HG03108 (cell line): Measurements from ENCODE around the gene CSMD2.
"Not testable (repeated sequence)": the region's sequence is repeated elsewhere in the genome, so short reads cannot be mapped to it uniquely, and the experiment has no call there.

Experiments
- ATAC-seq: cut with Tn5 transposase; IDR thresholded peaks from one replicate; pipeline ENCODE4 v1.9.1; 2021; ENCODE audit warnings: moderate library complexity; ENCODE audit not compliant: unreplicated experiment

CSMD2 gene

DNA sequence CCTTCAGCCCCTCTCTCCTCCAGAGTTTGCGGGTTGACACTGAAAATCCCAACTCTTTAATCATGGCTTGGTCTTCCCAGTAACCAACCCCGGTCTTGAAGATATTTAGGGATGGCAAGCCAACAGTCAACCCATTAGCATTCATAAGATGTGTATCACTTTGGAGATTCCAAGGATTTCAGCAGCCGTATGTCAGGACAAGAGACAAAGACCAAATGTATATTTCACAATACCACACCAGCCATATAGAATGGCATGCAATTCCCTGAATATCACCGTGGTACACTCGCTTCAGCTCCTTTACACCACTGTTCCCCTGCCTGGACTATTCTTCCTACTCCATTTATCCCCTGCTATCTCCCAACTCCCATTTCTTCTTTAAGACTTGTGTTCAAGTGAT, 109.2 kb downstream of the CSMD2 start:
- ATAC-seq: no peak

DNA sequence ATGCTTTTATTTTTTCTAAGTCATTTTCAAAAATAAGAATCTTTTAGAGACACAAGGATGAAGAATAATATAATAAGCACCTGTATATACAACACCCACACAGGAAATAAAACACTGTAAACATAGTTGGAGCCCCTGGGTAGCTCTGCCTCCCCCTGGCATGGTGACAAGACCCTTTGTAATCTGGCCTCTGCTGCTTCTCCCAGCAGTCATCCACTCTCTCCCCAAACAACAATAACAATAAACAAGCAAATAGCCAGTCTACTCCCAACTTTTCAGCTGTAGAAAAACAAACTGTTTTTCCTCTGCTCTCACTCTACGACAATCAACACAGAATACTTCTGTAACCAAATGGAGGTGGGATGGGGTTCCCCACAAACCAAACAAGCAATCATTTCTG, 110.1 kb downstream of the CSMD2 start:
- ATAC-seq: no peak

DNA sequence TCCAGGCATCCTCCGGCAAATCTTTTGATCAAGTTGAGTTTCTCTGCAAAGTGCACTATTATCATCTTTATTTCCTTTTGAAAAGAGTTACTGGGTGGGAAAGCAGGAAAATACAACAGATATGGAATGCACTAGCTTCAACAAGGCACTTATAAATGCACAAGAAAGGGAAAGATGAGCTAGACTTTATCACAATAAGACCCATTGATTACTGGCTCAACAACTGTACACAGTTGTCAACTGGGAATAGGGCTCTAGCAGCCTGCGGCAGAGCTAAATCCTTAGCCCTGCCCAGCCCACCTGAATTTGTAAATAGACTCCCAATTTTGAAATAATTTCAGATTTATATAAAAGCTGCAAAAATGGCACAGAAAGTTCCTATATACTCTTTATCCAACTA, 111.4 kb downstream of the CSMD2 start:
- ATAC-seq: no peak

DNA sequence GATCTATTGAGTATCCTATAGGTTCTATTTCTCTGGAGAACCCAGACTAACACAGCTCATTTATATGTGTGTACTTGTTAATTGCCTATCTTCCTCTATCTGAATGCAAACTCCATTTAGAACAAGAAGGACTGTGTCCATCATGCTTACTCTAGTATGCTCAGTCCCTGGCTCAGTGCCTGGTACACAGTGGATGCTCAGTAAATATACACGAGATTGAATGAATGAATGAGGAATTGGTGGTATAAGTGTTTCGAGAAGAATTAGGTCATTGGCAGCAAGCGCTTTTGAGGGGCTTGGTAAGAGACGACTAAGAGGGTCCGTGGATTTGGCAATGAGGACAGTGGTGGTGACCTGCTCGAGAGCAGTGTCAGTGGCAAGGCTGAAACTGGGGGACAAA, 112.5 kb downstream of the CSMD2 start:
- no peak for ATAC-seq

DNA sequence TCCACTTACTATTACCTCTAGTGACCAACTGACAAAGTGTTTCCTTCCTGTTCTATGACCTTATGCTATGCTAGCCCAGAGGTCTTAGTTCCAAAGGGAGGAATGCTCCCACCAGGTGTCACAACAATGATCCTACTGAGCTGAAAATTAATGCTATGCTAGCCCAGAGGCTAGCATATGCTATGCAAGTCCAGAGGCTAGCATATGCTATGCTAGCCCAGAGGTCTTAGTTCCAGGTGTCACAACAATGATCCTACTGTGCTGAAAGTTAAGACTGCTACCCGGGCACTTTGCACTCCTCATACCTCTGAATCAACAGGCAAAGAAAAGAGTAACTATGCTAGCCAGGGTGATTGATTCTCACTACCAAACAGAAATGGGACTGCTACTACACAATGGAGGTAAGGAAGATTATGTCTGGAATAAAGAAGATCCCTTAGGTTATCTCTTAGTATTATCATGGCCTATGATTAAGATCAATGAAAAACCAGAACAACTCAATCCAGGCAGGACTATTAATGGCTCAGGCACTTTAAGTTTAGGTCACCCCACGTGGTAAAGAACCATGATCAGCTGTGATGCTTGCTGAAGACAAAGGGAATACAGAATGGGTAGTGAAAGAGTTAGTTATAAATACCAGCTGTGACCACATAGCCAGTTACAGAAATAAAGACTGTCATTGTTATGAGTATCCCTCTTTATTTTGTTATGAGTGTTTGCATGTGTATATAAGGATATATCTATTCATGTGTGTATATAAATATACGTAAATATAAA, 114.1 kb downstream of the CSMD2 start:
- no peak for ATAC-seq

DNA sequence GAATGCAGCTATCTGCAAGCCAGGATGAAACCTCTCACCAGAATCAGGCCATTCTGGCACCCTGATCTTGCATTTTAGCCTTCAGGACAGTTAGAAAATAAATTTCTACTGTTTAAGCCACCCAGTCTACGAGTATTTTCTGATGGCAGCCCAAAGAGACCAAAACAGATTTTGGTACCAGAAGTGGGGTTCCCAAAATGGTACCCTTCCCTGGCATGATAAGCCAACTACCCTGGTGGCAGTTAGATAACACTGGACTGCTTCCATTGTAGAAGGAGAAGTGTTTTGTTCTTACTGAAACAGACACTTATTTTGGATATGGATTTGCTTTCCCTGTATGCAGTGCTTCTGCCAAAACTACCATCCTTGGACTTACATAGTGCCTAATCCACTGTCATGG, 115.0 kb downstream of the CSMD2 start:
- ATAC-seq: no peak

DNA sequence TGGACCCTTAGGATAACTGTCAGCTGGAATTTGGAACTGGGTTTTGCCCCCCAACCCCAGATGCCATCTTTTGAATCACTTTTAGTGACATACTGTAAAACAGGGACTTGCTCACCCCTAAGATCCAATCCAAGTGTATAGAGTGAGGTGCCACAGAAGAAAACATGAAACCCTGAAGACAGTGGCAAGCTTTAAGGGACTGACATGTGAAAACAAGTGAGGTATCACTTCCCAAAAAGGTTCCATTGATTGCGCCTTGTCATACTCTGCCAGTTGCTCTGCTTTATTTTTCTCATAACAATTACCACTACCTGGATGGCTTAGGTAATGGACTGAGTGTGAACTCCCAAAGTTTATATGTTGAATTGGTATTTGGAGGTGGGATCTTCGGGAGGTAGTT, 115.6 kb downstream of the CSMD2 start:
- no peak for ATAC-seq

DNA sequence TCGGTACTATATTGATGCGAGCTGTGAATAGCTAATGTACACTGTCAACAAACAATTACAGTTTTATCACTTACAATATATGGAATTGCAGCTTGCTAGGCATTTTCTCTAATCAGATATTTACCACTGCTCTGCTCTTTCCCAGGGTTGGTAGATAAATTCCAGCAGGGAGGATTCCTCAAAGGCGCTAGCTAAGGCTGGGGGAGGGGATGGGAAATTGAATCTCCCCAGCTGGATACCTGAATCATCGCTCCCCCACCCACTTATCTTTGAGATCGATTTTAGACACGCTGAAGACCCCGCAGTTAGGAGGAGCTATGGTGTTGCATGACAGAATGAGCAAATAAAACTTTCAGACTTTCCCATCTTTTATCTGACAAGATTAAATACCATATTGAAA, 127.2 kb downstream of the CSMD2 start:
- no peak for ATAC-seq

DNA sequence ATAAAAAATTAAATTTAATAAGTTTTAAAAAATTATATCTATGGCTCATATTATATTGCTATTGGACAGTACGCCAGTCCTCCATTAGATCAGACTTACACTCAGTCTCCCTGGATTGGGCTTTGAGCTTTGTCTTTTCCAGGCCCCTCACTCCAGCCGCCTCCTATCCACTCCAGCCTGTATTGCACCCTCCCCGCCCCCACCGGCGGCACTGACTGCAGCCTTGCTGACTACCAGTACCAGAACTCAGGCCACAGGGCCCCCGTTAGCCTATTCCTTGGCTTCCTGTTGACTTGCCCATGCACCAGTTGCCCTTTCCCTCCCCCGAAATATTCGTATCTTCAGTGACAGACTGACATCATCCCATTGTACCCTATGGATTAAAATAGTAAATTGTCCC, 127.9 kb downstream of the CSMD2 start:
- no peak for ATAC-seq

DNA sequence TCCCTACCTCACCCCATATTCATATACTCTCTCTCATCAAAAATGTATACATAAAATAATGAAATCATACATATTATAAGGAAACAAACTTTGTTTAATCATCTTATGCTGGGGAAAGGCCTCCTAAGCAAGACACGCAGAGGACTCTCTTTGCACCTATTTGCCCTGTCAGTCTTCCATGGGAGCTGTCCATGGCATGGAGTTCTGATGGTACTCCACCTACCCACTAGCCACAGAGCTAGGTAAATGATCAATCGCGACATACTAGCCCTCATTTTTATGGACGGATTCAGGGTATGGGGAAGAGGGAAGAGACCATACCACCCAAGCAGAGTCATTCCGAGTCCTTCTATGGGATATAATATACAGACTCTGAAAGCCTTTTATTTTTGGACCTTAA, 131.0 kb downstream of the CSMD2 start:
- no peak for ATAC-seq

DNA sequence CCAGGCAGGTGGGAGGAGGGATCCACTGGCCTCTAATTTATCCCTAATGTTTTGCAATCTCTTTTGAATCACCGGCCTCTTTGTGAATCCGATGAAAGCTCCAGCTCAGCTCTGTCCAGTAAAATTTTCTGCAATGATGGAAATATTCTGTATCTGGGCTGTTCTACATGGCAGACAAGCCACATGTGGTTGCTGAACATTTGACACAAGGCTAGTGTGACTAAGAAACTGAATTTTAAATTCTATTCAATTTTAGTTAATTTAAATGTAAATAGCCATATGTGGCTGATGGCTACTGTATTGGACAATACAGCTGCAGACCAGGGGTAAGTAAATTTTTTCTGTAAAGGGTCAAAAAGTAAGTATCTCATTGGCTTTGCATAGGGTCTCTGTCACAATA, 135.1 kb downstream of the CSMD2 start:
- no peak for ATAC-seq

DNA sequence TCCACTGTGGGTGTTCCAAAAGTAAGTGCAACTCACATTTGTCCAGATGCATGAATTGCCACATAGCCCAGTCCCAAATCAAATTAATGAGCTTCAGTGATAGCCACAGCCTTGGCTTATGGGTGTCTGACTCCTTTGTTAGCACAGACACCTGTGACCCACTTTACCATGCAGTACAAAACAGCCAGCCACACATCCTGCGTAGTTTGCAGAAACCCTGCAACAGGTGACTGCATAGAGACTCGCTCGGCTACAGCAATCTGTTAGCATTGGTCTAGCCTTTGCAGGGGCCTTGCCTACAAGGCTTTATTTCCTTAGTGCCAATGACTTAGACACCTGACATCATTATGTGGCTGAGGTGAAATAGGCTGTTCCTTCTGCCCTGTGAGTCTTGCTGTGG, 135.5 kb downstream of the CSMD2 start:
- no peak for ATAC-seq

DNA sequence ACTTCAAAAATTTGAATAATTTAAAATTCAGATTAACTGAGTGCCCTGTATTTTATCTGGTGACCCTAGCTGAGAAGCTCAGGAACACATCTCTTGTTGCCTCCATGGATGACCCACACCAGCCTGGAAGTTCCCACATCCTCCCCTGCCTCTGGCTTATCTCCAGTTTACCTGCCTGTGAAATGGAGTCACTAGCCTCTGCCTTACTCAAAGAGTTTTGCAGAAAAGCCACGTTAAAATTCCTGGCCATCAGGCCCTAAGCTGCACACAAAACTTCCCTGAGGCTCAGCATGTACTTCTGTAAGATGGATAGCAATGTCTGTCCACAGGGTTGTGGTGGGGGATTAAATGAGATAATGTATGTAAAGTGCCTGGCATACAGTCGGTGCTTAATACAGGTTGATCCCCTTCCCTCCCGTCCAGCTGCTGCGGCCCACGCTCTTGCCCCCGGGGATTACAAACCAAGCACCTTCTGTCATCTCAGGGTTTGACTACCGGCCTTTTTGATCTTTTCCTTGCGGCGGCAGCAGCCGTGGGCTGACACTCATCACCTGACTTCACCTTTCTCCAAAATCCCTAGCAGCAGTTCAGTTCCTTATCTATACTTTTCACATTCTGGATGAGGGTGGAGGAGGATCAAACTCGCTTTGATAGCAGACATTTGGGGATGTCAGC, 136.5 kb downstream of the CSMD2 start:
- no peak for ATAC-seq

DNA sequence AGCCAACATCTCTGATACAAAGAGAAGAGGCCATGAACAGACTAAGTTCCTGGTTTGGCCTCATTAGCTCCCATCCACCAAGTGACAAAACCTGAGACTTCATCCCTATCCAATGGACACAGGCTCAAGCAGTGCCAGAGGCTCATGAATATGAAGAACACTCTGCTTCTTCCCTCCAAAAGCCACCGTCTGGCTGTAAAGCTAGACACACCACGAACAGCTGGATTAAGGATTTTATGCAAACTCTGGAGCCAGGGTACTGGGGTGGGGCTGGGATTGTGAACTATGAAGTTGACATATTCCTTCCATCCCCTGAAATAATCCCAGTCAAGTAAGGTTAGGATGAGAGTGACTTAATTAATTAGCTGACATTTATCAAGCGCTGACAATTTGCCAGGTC, 139.4 kb downstream of the CSMD2 start:
- no peak for ATAC-seq

DNA sequence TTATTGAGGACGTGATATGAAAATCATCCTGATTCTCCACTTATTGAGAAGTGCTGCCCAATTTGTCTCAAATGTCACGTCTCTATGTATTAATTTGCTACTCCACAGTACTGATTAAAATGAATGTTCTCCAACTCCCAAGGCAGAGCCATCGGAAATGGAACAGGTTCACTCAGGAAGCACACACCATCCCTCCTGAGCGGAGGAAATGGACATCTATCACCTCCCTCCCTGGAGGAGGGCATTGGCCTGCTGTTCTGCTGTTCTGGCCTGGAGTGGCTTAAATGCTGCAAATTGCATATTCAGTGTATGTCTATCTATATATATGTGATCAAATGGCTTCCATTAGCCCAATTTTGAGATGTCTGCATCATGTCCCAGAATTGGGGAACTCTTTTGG, 140.5 kb downstream of the CSMD2 start:
- ATAC-seq: no peak

DNA sequence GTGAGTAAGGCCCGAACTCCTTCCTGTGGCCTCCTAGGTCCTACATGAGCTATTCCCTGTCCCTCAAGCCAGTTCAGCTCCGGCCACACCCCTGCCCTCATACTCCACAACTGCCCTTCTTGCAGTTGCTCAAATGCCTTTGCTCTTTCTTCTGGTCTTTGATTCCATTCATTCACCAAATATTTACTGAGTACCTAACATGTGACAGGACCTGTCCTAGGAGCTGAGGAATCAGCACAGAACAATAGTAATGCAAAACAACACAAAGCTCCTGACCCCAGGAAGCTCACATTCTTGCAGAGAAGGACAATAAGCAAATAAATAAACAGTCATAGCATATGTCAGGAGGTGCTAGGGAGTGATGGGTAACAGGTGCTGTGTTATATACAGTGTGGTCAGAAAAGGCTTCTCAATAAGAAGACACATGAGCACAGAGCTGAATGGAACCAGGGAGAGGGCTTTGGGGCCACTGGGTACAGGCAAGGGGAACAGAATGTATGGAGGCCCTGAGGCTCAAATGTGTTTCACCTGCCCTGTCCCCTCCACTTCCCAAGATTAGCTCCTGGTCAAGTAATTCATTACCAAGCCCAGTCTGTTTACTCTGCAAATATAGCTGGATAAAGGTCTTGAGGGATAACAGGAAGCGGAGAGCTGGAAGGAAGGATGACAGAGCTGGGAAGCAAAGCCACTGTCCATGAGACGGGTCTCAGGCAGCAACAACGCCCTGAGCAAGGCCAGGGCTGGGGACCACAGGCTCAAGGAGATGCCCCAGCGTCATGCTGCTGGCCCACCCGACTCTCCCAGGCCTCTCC, 145.1 kb downstream of the CSMD2 start:
- ATAC-seq: no peak

DNA sequence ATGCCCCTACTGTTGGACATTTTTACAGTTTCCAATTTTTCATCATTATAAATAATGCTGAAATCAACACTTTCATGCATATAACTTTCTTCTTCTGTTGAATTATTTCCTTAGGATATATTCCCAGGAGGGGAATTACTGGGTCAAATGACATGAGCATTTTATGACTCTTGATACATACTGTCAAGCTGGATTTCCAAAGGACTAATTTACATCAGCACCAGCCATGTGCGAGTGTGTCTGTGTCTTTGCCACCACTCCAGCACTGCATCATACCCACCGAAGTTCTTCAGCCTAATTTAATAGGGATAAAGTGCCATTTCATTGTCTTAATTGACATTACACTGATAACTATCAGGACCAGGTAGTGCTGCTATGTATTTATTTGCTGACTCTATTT, 146.7 kb downstream of the CSMD2 start:
- ATAC-seq: no peak

DNA sequence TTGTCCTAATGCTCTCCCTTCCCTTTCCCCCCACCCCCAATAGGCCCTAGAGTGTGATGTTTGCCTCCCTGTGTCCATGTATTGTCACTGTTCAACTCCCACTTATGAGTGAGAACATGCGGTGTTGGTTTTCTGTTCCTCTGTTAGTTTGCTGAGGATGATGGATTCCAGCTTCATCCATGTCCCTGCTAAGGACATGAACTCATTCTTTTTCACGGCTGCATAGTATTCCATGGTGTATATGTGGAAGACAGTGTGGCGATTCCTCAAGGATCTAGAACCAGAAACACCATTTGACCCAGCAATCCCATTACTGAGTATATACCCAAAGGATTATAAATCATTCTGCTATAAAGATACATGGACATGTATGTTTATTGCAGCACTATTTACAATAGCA, 148.7 kb downstream of the CSMD2 start:
- ATAC-seq: not testable (repeated sequence)

DNA sequence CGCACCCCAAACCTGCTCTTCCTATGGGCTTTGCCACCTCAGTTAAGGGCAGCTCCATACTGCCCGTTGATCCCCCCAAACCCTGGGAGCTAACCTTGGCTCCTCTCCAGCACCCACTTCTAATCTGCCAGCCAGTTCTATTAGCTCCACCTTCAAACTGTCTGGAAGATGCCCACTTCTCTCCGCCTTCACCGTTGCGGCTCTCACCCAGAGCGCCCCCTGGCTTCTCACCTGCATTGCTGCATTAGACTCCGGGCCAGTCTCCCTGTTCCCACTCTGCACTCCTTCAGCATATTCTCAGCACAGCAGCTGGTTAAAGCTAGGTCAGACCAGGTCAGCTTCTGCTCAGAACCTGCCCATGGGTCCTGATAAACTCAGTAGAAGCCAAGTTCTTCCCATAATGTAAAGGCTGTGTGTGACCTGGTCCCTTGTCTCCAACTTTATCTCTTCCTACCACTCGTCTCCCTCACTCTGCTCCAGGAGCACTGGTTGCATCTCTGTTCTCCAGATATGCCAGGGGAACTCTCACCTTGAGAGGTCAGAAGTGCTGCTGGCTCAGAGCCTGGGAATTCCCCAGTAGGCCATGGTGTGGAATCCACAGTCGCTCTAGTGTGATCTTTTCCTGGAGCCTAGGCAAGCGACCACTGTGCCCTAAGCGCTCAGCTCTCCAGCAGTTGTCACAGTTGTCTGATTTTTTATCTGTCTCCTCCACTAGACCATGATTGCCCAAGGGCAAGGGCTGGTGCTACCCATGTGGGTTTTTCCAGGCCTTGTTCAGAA, 150.9 kb downstream of the CSMD2 start:
- no peak for ATAC-seq

DNA sequence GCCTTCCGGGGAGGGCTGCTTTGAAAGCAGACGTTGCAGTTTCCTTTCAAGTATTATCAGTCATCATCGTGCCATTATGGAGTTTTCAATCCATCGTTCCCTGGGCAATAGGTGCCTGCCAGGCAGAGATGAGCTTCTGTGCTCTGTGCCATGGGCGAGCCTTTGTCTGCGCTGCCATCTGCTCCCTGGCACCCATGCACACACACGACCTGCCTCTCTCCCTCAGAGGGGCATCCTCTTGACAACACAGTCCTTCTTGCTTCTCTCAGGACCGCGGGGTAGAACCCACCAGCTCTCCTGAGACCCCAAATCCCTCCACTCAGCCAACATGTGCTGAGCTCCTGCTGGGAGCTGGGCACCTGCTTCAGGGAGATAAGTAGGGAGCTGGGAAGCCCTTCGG, 151.9 kb downstream of the CSMD2 start:
- no peak for ATAC-seq

DNA sequence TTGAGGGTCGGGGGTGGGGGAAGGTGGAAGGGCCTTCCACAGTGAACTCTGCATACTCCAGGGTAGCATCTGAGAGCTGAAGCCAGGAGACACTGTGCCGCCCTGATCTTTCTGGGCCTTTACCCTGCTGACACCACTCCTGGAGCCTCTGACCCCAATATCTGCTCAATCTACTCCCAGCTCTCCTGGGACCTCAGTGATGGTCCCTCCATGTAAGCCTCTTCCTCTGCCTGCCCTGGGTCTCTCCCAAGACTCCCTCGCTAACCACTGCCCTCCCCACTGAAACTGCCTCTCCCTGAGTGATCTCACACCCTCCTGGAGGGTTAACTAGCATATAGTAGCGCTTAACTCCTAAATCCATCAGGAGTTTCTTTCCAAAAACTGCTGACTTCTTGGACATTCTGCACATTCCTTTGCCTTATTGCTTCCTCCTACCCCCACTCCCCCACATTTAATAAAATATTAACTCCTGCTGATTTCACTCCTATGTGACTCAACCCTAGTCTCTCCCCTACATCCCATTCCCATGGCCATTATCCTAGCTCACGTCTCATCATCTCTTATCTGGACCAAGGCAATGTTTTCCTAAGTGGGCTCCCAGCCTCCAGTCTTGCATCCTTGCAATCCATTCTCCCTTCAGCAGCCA, 155.6 kb downstream of the CSMD2 start:
- ATAC-seq: no peak
